Measurements from ENCODE around the gene PIGQ.

- TF ChIP-seq CTCF (IDR thresholded peaks at IDR 0.05) (no peak), POLR2A (IDR thresholded peaks at IDR 0.05) (no peak)
Measured at GRCh38 chr16:583470-583814, 13.7 kb downstream of the PIGQ start.

Data from heart left ventricle (tissue), 13 donors.